CD4-positive, alpha-beta T cell treated with Interleukin-12 subunit alpha and Interleukin-12 subunit beta, for 1 hour (primary cell): ENCODE results near the gene METTL9.
"Not testable (repeated sequence)": the region's sequence is repeated elsewhere in the genome, so short reads cannot be mapped to it uniquely, and the experiment has no call there.

Experiments
- DNase-seq: peaks from one replicate; pipeline ENCODE4 v3.0.0-alpha.2; 2020

METTL9 gene

GRCh38 chr16:21611556-21612384 lies 12.4 kb downstream of the METTL9 start:
- no peak for DNase-seq

DNA sequence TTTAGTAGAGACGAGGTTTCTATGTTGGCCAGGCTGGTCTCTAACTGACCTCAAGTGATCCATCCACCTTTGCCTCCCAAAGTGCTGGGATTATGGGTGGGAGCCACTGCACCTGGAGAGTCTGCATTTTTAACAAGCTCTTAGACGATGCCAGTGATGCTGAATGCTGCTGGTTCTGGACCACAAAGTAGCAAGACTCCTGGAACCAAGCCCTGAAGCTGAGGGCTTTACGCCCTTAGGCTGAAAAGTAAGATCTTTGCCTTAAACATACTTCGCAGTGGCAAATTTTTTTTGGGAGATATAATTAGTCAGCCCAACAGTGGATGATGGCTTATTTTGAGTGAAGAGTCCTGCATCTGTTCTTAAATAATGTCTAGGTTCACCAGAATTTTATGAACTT lies 14.0 kb downstream of the METTL9 start:
- no peak for DNase-seq

GRCh38 chr16:21613781-21614180 lies 14.4 kb downstream of the METTL9 start:
- no peak for DNase-seq

GRCh38 chr16:21614896-21615295 lies 15.5 kb downstream of the METTL9 start:
- no peak for DNase-seq

DNA sequence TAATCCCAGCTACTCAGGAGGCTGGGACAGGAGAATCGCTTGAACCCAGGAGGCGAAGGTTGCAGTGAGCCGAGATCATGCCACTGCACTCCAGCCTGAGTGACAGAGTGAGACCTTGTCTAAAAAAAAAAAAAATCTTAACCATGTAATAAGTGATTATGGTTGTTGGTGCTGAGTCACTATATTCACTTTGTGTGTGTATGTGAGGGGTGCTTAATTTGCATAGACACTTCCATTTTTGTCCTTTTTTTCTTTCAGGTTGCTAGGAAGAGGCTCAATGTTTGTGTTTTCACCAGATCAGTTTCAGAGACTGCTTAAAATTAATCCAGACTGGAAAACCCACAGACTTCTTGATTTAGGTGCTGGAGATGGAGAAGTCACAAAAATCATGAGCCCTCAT lies 18.2 kb downstream of the METTL9 start:
- DNase-seq: no peak

DNA sequence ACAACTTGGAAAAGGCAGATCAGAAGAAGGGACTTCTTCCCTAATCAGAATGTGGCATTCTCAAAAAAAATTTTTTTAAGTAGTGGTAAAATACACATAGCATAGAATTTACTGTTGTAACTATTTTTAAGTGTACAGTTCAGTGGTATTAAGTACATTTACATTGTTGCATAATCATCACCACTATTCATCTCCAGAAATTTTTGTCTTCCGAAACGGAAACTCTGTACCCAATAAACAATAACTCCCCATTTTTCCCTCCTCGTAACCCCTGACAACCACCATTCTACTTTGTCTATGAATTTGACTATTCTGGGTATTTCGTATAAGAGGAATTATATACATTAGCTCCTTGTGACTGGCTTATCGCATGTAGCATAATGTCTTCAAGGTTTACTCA lies 18.9 kb downstream of the METTL9 start:
- no peak for DNase-seq

DNA sequence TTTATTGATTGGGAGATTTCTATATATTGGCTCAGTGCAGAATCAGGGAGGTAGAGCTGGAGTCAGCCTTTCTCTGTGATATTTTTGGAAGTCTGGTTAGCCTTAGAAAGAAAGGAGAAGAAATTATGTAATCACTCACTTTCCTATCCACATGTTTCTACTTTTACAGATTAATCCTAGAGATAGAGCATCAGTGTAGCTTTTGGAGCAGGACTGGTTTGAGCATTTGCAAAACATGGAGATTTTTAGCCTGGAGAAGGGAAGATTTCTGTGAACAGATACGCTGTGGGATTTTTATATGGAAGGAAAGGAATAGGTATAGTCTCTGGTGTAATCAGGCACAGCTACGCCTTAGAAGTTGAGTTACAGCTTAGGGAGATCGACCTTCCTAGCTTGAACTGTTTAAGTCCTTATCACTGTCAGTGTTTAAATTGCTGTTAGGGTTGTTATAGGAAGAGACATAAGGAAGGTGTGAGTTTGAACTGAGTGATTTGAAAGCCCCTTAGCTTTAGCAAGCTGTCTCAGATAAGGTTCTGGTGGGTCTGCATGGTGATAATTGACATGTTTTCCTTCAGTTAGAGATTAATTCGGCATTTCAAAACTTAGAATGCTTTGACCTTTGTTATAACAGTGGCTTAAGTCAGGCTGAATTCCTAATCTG lies 20.5 kb downstream of the METTL9 start:
- DNase-seq: no peak

- DNase-seq: no peak
Observed at GRCh38 chr16:21620592-21620991, 21.2 kb downstream of the METTL9 start.

DNA sequence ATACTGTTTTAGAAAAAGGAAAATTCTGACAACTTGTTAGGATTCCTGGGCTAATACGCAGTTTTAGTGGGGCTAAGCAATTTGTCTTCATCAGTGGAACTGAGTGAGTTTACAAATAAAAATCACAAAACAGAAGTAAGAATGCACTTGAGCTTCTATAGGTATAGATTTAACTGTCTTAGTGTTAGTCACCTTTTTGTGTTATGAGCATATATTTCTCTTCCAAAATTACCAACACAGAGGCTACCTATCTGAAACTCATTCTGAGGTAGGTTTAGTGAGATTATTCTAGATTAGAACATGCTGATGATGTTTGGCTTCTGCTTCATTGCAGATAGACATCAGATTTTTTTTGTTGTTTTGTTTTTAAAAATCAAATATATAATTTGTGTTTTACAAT lies 23.2 kb downstream of the METTL9 start:
- no peak for DNase-seq

- DNase-seq: no peak
Observed at GRCh38 chr16:21625026-21625425, 25.6 kb downstream of the METTL9 start.

DNA sequence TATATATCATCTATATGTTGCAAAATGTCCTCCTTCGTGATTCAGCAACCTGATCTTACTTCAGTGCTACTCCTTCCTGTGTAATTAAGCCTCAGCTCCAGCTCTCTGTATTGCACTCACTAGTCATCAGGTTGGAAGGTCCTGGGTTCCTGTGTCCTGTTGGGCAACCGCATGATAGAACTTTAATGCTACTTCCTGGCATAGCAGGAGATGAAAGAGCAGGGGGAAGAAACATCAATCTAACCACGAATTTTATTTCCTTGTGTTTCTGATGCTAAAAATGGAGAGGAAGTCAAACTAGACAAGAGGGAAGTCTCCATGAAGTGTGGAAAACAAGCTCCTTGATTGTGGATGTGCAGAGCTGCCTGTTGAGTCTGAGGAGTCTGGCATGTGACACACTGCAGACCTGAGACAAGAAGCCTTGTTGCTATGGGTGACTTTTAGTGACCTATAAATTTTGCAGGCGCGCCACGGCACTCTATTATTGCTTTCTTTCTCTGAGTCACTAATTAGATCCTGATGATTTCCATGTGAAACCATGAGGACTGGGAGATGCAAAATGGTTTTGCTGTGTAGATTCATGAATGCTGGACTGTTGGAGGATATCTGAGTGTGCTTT lies 27.4 kb downstream of the METTL9 start:
- peak; percentile 42 for DNase-seq

- no peak for DNase-seq
Observed at GRCh38 chr16:21628121-21628726, 28.8 kb downstream of the METTL9 start.

- no peak for DNase-seq
Observed at GRCh38 chr16:21628772-21629171, 29.4 kb downstream of the METTL9 start.

- DNase-seq: not testable (repeated sequence)
Observed at GRCh38 chr16:21629616-21630539, 30.5 kb downstream of the METTL9 start.

GRCh38 chr16:21630866-21631265 lies 31.5 kb downstream of the METTL9 start:
- not testable (repeated sequence) for DNase-seq

- DNase-seq: not testable (repeated sequence)
Observed at GRCh38 chr16:21631376-21631775, 32.0 kb downstream of the METTL9 start.

DNA sequence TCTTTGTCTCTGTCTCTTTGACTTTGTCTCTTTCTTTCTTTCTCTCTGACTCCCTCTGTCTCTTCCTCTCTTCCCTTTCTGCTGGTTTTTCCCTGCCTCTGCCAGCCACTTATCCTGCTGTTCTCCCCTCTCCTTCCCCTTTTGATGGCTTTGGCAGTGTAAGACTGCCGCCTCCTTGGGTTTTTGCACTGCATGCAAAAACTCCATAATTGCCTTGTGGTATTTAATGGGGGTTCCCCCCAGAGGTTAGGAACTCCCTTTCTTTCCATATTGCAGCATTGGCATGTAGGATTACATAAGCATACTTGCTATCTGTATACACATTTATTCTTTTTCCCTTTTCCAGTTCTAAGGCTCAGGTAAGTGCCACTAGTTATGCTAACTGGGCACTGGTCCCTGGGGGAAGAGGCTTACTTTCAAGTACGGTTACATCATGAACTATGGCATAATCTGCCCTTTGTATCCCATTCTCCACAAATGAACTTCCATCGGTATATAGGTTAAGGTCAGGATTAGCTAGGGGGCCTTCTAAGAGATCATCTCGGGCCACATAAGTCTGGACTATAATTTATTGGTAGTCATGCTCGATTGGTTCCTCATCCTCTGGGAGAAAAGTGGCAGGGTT lies 32.7 kb downstream of the METTL9 start:
- not testable (repeated sequence) for DNase-seq

- no peak for DNase-seq
Observed at GRCh38 chr16:21634216-21634615, 34.8 kb downstream of the METTL9 start.

- not testable (repeated sequence) for DNase-seq
Observed at GRCh38 chr16:21635694-21636093, 36.3 kb downstream of the METTL9 start.

GRCh38 chr16:21637032-21637968 lies 37.9 kb downstream of the METTL9 start:
- DNase-seq: no peak

DNA sequence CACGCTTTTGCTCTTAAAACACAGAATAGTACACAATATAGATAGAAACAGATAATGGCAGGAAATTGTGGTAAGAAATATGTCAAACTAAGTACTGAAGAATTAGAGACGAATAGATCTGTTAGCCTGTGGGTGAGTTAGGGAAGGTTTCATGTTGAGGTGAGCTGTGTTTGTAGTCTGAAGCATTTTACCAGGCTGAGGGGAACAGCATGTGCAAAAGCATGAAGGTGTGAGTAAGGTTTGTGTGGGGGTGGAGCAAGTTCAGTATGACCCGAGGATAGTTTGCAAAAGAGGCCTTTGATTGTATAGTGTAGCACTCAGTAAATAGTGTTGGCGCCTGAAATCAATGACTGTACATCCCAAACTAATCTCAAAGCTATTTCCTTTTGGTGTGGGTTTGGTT lies 39.2 kb downstream of the METTL9 start:
- peak; percentile 34 for DNase-seq
